Measurements from ENCODE around the gene AKAP12.
"Not testable (repeated sequence)": the region's sequence is repeated elsewhere in the genome, so short reads cannot be mapped to it uniquely, and the experiment has no call there.

Gene AKAP12

DNA sequence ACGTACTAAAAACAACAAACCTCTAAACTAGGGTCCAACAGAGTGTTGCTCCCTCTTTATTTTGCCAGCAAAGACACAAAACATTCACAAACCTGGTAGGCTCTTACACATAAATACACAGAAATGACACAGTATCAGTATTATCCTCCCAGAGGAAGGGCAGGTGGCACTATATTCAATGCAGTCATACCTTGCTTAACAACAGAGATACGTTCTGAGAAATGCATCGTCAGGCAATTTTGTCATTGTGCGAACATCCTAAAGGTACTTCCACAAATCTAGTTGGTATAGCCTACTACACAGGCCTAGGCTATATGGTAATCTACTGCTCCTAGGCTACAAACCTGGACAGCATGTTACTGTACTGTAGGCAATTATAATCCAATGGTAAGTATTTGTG is 142.0 kb downstream of the AKAP12 start:
- H3K4me1 ChIP-seq (ENCODE audit: control insufficient read depth in 5 of 5, insufficient read depth in 5 of 5, low read length in 5 of 5) = peaks cover 0 to 13% (median 8%) of the 10 kb centered on the region in 5 donors
- no peak overlapping the region for H3K27ac ChIP-seq (ENCODE audit: low read depth, low read length)
- H3K9ac ChIP-seq (ENCODE audit: low read length in 5 of 5) = no peak overlapping the region
- H3K9me3 ChIP-seq (ENCODE audit: control insufficient read depth in 5 of 5, low read length in 5 of 5) = no peaks in the 10 kb centered on the region
- H3K36me3 ChIP-seq (ENCODE audit: control insufficient read depth in 5 of 5, insufficient read depth in 5 of 5, low read length in 5 of 5) = no peaks in the 10 kb centered on the region
- no peak overlapping the region for H3K4me3 ChIP-seq (ENCODE audit: low read depth in 1 of 5, low read length in 5 of 5)
- H3K27me3 ChIP-seq (ENCODE audit: control insufficient read depth in 5 of 5, insufficient read depth in 4 of 5, low read length in 5 of 5) = no peaks in the 10 kb centered on the region

DNA sequence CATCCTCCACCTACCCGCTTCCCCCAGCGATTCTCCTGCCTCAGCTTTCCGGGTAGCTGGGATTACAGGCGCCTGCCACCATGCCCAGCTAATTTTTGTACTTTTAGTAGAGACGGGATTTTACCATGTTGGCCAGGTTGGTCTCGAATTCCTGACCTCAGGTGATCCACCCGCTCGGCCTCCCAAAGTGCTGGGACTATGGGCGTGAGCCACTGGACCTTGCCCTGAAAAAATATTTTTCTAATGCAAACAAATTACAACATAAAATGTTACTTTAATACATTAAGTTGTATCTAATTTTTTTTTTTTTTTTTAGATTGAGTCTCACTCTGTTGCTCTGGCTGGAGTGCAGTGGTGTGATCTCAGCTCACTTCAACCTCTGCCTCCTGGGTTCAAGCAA is 142.9 kb downstream of the AKAP12 start:
- not testable (repeated sequence) for H3K4me3 ChIP-seq (ENCODE audit: low read depth in 1 of 5, low read length in 5 of 5); H3K36me3 ChIP-seq (ENCODE audit: control insufficient read depth in 5 of 5, insufficient read depth in 5 of 5, low read length in 5 of 5); H3K9ac ChIP-seq (ENCODE audit: low read length in 5 of 5)

DNA sequence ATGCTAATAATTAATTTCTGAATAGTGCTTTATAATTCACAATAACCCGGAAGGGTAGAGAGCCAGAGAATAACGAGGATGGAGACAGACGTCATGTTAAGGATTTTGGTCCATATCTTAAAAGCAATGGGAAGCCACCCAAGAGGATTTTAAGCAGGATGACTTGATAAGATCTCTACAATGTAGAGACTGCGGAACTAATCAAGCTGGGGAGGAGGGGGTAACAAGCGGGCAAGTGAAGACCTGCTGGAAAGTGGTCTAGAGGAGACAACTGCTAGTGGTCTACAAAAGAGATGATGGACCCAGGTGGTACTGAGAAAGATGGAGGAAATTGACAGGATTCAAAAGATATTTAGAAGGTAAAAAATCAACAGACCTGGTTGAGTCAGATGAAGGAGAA is 144.4 kb downstream of the AKAP12 start:
- Histone ChIP-seq H3K36me3 (ENCODE audit: control insufficient read depth in 5 of 5, insufficient read depth in 5 of 5, low read length in 5 of 5) (no peaks in the 10 kb centered on the region), H3K9ac (ENCODE audit: low read length in 5 of 5) (no peak overlapping the region), H3K4me3 (ENCODE audit: low read depth in 1 of 5, low read length in 5 of 5) (no peak overlapping the region), H3K9me3 (ENCODE audit: control insufficient read depth in 5 of 5, low read length in 5 of 5) (no peaks in the 10 kb centered on the region), H3K27me3 (ENCODE audit: control insufficient read depth in 5 of 5, insufficient read depth in 4 of 5, low read length in 5 of 5) (no peaks in the 10 kb centered on the region), H3K4me1 (ENCODE audit: control insufficient read depth in 5 of 5, insufficient read depth in 5 of 5, low read length in 5 of 5) (peaks cover 2 to 23% (median 14%) of the 10 kb centered on the region in 5 donors), H3K27ac (ENCODE audit: low read depth, low read length) (no peak overlapping the region)

More for the DNA sequence above, 142.9 kb downstream of the AKAP12 start:
- H3K9me3 ChIP-seq (ENCODE audit: control insufficient read depth in 5 of 5, low read length in 5 of 5); H3K27me3 ChIP-seq (ENCODE audit: control insufficient read depth in 5 of 5, insufficient read depth in 4 of 5, low read length in 5 of 5); H3K27ac ChIP-seq (ENCODE audit: low read depth, low read length): not testable (repeated sequence)
- H3K4me1 ChIP-seq (ENCODE audit: control insufficient read depth in 5 of 5, insufficient read depth in 5 of 5, low read length in 5 of 5) = peaks cover 0 to 13% (median 8%) of the 10 kb centered on the region in 5 donors

DNA sequence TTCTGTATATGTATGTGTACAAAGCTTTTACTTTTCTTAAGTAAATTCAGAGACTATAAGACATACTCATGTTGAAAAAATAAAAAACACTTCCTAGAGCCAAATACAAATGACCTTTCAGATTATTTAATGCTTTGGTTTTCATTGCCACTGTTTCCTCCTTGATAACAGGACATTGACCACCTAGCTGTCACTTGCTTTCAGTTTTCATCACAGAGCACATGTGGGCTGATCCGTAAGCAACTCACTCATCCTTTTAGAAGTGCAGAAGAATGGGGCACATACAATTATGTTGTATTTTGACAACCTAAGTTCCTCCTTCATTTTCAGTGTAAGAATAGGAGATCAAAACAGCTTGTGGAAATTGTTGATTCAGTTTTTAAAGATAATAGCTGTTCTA is 145.4 kb downstream of the AKAP12 start:
- Histone ChIP-seq H3K36me3 (ENCODE audit: control insufficient read depth in 5 of 5, insufficient read depth in 5 of 5, low read length in 5 of 5) (no peaks in the 10 kb centered on the region), H3K9ac (ENCODE audit: low read length in 5 of 5) (no peak overlapping the region), H3K4me3 (ENCODE audit: low read depth in 1 of 5, low read length in 5 of 5) (no peak overlapping the region), H3K4me1 (ENCODE audit: control insufficient read depth in 5 of 5, insufficient read depth in 5 of 5, low read length in 5 of 5) (peaks cover 2 to 27% (median 18%) of the 10 kb centered on the region in 5 donors), H3K27ac (ENCODE audit: low read depth, low read length) (no peak overlapping the region), H3K27me3 (ENCODE audit: control insufficient read depth in 5 of 5, insufficient read depth in 4 of 5, low read length in 5 of 5) (no peaks in the 10 kb centered on the region), H3K9me3 (ENCODE audit: control insufficient read depth in 5 of 5, low read length in 5 of 5) (no peaks in the 10 kb centered on the region)

DNA sequence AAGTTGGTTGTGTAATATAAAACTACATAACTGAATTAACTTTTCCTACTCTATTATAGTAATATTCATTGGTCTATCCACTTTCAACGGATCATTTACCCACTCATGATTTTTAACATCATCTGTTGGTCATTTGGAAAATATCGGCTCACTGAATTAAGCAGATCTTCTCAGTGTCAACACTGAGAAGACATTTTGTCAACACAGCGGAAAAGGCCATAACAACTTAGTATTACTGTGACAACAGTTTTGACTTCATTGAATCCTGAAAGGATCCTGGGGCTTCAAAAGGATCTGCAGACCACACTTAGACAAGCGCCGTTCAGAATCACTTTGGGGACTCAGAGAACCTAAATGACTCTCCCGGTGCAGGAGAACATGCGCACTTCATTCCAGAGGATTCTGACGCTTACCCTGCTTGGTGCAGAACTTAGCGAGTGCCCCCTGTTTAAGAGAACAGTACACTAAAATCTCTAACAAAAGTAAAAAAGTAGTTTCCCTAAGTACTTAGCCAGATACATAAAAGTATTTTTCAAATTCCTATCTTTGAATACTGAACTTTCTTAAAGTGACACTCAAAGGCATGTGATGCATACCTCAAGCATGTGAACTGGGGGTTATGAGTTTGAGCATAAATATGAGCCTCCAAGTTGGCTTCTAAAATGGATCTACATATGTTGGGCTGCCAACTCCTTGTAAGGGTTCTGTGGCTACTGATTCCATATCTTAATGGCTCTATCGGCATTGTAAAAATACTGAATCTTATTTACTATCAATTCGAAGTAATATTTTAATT is 147.6 kb downstream of the AKAP12 start:
- no peak overlapping the region for H3K4me3 ChIP-seq (ENCODE audit: low read depth in 1 of 5, low read length in 5 of 5)
- no peak overlapping the region for H3K9ac ChIP-seq (ENCODE audit: low read length in 5 of 5)

DNA sequence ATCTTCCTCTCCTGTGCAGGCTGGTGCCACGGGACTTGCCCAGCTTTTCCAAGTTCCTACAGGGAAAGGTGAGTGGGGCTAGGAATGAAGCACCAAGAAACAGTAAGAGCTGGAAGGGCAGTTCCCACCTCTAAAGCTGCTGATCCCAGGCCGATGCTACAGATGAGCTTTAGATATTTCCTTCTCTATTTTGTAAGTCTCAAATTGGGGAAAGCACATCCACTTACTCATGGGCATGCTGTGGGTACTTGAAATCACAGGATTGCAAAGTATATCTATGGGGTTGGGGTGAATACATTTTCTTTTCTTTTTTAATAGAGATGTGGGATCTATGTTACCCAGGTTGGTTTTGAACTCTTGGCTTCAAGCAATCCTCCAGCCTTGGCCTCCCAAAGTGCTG is 148.5 kb downstream of the AKAP12 start:
- Histone ChIP-seq H3K27ac (ENCODE audit: low read depth, low read length) (no peak overlapping the region), H3K27me3 (ENCODE audit: control insufficient read depth in 5 of 5, insufficient read depth in 4 of 5, low read length in 5 of 5) (no peaks in the 10 kb centered on the region)

More for the DNA sequence above, 147.6 kb downstream of the AKAP12 start:
- no peaks in the 10 kb centered on the region for H3K36me3 ChIP-seq (ENCODE audit: control insufficient read depth in 5 of 5, insufficient read depth in 5 of 5, low read length in 5 of 5)
- no peaks in the 10 kb centered on the region for H3K9me3 ChIP-seq (ENCODE audit: control insufficient read depth in 5 of 5, low read length in 5 of 5)
- no peaks in the 10 kb centered on the region for H3K27me3 ChIP-seq (ENCODE audit: control insufficient read depth in 5 of 5, insufficient read depth in 4 of 5, low read length in 5 of 5)
- no peak overlapping the region for H3K27ac ChIP-seq (ENCODE audit: low read depth, low read length)
- H3K4me1 ChIP-seq (ENCODE audit: control insufficient read depth in 5 of 5, insufficient read depth in 5 of 5, low read length in 5 of 5) = peaks cover 2 to 26% (median 20%) of the 10 kb centered on the region in 5 donors

DNA sequence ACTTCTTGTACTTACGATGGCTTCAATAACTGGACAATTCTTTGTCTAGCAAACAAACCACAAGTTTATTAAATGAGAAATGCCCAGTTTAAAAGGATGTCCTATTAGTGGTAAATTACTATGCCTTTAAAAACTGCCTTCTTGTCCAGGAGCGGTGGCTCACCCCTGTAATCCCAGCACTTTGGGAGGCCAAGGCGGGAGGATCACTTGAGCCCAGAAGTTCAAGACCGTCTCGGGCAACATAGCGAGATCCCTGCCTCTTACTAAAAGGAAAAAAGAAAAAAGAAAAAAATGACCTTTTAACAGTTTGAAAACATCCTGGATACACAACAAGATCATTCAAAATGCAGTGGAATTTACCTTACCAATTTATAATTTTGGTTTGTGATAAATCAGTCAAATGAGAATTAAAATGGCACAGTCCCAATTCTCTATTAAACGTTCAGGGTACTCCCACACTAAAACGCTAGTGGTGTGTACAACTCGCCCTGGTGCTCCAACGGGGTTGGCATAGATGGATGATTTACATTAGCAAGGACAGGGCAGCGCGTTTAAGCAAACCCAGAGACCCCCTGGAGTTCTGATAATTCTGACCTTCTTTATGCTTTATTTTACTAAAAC is 149.3 kb downstream of the AKAP12 start:
- H3K36me3 ChIP-seq (ENCODE audit: control insufficient read depth in 5 of 5, insufficient read depth in 5 of 5, low read length in 5 of 5) = no peaks in the 10 kb centered on the region
- no peaks in the 10 kb centered on the region for H3K27me3 ChIP-seq (ENCODE audit: control insufficient read depth in 5 of 5, insufficient read depth in 4 of 5, low read length in 5 of 5)
- peak overlapping the region; percentile 71 to 93 (median 82) for H3K4me3 ChIP-seq (ENCODE audit: low read depth in 1 of 5, low read length in 5 of 5)
- H3K4me1 ChIP-seq (ENCODE audit: control insufficient read depth in 5 of 5, insufficient read depth in 5 of 5, low read length in 5 of 5) = peaks cover 2 to 44% (median 36%) of the 10 kb centered on the region in 5 donors
- H3K9ac ChIP-seq (ENCODE audit: low read length in 5 of 5) = peak overlapping the region; percentile 21 to 89 (median 86)
- no peaks in the 10 kb centered on the region for H3K9me3 ChIP-seq (ENCODE audit: control insufficient read depth in 5 of 5, low read length in 5 of 5)
- peak overlapping the region; percentile 97 for H3K27ac ChIP-seq (ENCODE audit: low read depth, low read length)

More for the DNA sequence above, 148.5 kb downstream of the AKAP12 start:
- Histone ChIP-seq H3K9me3 (ENCODE audit: control insufficient read depth in 5 of 5, low read length in 5 of 5) (no peaks in the 10 kb centered on the region), H3K36me3 (ENCODE audit: control insufficient read depth in 5 of 5, insufficient read depth in 5 of 5, low read length in 5 of 5) (no peaks in the 10 kb centered on the region), H3K4me1 (ENCODE audit: control insufficient read depth in 5 of 5, insufficient read depth in 5 of 5, low read length in 5 of 5) (peaks cover 2 to 35% (median 28%) of the 10 kb centered on the region in 5 donors), H3K9ac (ENCODE audit: low read length in 5 of 5) (no peak overlapping the region), H3K4me3 (ENCODE audit: low read depth in 1 of 5, low read length in 5 of 5) (no peak overlapping the region)

DNA sequence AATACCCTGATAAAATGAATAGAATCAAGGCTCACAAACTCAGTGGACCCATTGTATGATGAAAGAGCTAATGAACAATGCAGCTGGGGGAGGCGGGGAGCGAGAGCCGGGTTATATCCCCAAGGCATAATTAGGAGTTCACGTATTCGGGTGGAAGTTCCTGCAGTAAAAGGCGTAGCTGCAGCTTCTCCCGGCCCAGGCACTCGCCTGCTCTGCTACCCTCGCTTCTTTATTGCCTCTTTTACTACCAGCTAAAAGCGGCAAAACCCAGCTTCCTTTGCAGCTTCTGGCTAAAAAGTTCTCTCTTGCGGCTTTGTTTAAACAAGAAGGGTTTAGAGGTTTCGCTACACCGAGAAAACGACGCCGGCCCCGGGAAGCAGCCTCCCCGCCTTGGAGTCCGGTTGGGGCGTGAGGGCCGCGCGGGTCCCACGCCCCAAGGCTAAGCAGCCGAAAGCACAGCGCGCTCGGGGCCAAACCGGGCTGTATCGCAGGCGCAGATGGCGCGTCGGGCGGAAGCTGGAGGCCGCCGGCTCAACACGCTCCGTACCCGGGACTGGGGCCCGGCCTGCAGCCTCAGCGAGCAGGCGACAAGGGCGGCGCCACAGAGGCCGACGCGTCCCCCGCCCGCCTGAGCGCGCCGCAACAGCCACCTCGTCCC is 150.0 kb downstream of the AKAP12 start:
- H3K27ac ChIP-seq (ENCODE audit: low read depth, low read length) = peak overlapping the region; percentile 97
- H3K9ac ChIP-seq (ENCODE audit: low read length in 5 of 5) = peak overlapping the region; percentile 21 to 89 (median 86)
- H3K27me3 ChIP-seq (ENCODE audit: control insufficient read depth in 5 of 5, insufficient read depth in 4 of 5, low read length in 5 of 5) = no peaks in the 10 kb centered on the region
- no peaks in the 10 kb centered on the region for H3K36me3 ChIP-seq (ENCODE audit: control insufficient read depth in 5 of 5, insufficient read depth in 5 of 5, low read length in 5 of 5)
- H3K4me1 ChIP-seq (ENCODE audit: control insufficient read depth in 5 of 5, insufficient read depth in 5 of 5, low read length in 5 of 5) = peaks cover 2 to 46% (median 36%) of the 10 kb centered on the region in 5 donors
- no peaks in the 10 kb centered on the region for H3K9me3 ChIP-seq (ENCODE audit: control insufficient read depth in 5 of 5, low read length in 5 of 5)
- peak overlapping the region; percentile 71 to 93 (median 82) for H3K4me3 ChIP-seq (ENCODE audit: low read depth in 1 of 5, low read length in 5 of 5)

DNA sequence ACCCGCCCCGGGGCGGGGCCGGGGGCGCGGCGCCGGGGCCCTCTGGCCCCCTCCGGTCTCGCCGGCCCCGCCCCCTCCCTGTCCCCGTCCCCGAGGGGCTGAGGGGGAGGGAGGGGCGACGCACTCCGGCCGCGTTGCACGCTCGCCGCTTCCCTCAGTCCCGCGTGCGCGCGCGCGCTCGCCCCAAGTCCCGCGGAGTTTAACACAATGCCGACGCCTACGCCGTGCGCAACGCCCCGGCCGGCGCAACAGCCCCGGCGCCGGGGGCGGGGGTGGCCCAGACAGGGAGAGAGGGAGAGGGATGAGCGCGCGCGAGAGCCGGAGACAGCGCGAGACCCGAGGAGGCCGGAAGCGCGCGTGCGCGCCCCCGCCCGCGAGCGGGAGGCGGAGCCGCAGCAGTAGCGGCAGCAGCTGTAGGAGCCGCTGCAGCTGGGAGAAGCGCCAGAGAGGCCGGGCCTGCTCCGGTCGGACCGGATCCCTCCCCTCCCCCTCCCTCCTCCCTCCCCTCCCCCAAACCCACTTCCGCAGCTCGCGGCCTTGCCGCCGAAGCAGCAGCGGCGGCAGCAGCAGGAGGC is 150.6 kb downstream of the AKAP12 start:
- H3K27me3 ChIP-seq (ENCODE audit: control insufficient read depth in 5 of 5, insufficient read depth in 4 of 5, low read length in 5 of 5) = no peaks in the 10 kb centered on the region
- H3K9ac ChIP-seq (ENCODE audit: low read length in 5 of 5) = peak overlapping the region in 2 of 5 donors; percentile 56 to 74
- H3K27ac ChIP-seq (ENCODE audit: low read depth, low read length) = peak overlapping the region; percentile 97
- H3K4me1 ChIP-seq (ENCODE audit: control insufficient read depth in 5 of 5, insufficient read depth in 5 of 5, low read length in 5 of 5) = peaks cover 2 to 46% (median 43%) of the 10 kb centered on the region in 5 donors
- H3K36me3 ChIP-seq (ENCODE audit: control insufficient read depth in 5 of 5, insufficient read depth in 5 of 5, low read length in 5 of 5) = no peaks in the 10 kb centered on the region
- no peaks in the 10 kb centered on the region for H3K9me3 ChIP-seq (ENCODE audit: control insufficient read depth in 5 of 5, low read length in 5 of 5)
- peak overlapping the region in 4 of 5 donors; percentile 71 to 87 (median 81) for H3K4me3 ChIP-seq (ENCODE audit: low read depth in 1 of 5, low read length in 5 of 5)
